Measurements from ENCODE around the gene SMIM1. TPM values are rescaled to one million over a fixed set of nuclear protein-coding genes. Genes with fewer than 3 reads are reported as not detected.
"Not testable (repeated sequence)": the region's sequence is repeated elsewhere in the genome, so short reads cannot be mapped to it uniquely, and the experiment has no call there.

The SMIM1 gene
- total and polyA plus RNA-seq, 2 of the 4 experiments (the other 2 are of a cell fraction): 0.90 to 3.4 TPM

- CTCF ChIA-PET: not testable (repeated sequence)
Observed at GRCh38 chr1:3748316-3748900, 24.1 kb upstream of the SMIM1 start.

More at GRCh38 chr1:3748316-3748900, 24.1 kb upstream of the SMIM1 start:
- dilution Hi-C loops (cut with HindIII; ENCODE audit: low sequenced_read_pairs, unreplicated experiment); H3K4me3 ChIP-seq (ENCODE audit: insufficient read depth, low read depth, low read length); H3K9me3 ChIP-seq (ENCODE audit: control insufficient read depth, insufficient read depth, low read length); H2AK5ac ChIP-seq (ENCODE audit: low read depth, low read length); H3K4me1 ChIP-seq (ENCODE audit: control insufficient read depth, insufficient read depth, low read length); H3K56ac ChIP-seq (ENCODE audit: extremely low read depth, insufficient read depth, low read length); H3K4me2 ChIP-seq (ENCODE audit: low read depth, low read length); H3K27ac ChIP-seq (ENCODE audit: insufficient read depth, low read length); DNase-seq; H3K9ac ChIP-seq (ENCODE audit: low read depth, low read length); H3K9me1 ChIP-seq (ENCODE audit: insufficient read depth, low read length); H3K4ac ChIP-seq (ENCODE audit: low read depth, low read length); H3K36me3 ChIP-seq (ENCODE audit: control insufficient read depth, insufficient read depth, low read length); H4K8ac ChIP-seq (ENCODE audit: low read depth in 2 of 2, low read length in 2 of 2); H2BK120ac ChIP-seq (ENCODE audit: low read depth, low read length); H4K20me1 ChIP-seq (ENCODE audit: insufficient read depth, low read length); intact Hi-C loops (cut with micrococcal nuclease); H3K23ac ChIP-seq (ENCODE audit: low read depth, low read length); H4K5ac ChIP-seq (ENCODE audit: low read depth, low read length); H3K14ac ChIP-seq (replicated peaks; ENCODE audit: low read depth, low read length); H2AK9ac ChIP-seq (replicated peaks; ENCODE audit: low read depth, low read length, poor library complexity); H2AFZ ChIP-seq (replicated peaks; ENCODE audit: low read length, poor library complexity); H2BK5ac ChIP-seq (ENCODE audit: low read depth, low read length, poor library complexity, severe bottlenecking); in situ Hi-C loops (cut with MboI; ENCODE audit: low sequenced_read_pairs); H4K91ac ChIP-seq (ENCODE audit: insufficient read depth, low read depth, low read length); BruUV-seq (replicated peaks); POLR2A ChIA-PET (ENCODE audit: unreplicated experiment); ATAC-seq (ENCODE audit: low read depth); H3K18ac ChIP-seq (ENCODE audit: low read depth, low read length); H2BK15ac ChIP-seq (ENCODE audit: low read depth, low read length); H2BK20ac ChIP-seq (ENCODE audit: low read depth, low read length): not testable (repeated sequence)
- peaks cover 17% of the 10 kb centered on the region for H3K27me3 ChIP-seq (ENCODE audit: control insufficient read depth, insufficient read depth, low read length)
- WGBS, 2 experiments (ENCODE audit: extremely low coverage in 2 of 2, insufficient read length in 1 of 2): no CpG with 5 or more reads among the region's 15 CpGs
- peaks cover 15 to 27% of the 10 kb centered on the region in 2 experiments for H3K79me1 ChIP-seq (ENCODE audit: low read depth in 1 of 2, low read length in 2 of 2)
